ENCODE data around the gene DSTN.
"Not testable (repeated sequence)": the region's sequence is repeated elsewhere in the genome, so short reads cannot be mapped to it uniquely, and the experiment has no call there.

Gene DSTN

GRCh38 chr20:17652411-17652810, 82.5 kb downstream of the DSTN start:
- no peak for DNase-seq

GRCh38 chr20:17653835-17654648, 84.2 kb downstream of the DSTN start:
- DNase-seq = no peak

DNA sequence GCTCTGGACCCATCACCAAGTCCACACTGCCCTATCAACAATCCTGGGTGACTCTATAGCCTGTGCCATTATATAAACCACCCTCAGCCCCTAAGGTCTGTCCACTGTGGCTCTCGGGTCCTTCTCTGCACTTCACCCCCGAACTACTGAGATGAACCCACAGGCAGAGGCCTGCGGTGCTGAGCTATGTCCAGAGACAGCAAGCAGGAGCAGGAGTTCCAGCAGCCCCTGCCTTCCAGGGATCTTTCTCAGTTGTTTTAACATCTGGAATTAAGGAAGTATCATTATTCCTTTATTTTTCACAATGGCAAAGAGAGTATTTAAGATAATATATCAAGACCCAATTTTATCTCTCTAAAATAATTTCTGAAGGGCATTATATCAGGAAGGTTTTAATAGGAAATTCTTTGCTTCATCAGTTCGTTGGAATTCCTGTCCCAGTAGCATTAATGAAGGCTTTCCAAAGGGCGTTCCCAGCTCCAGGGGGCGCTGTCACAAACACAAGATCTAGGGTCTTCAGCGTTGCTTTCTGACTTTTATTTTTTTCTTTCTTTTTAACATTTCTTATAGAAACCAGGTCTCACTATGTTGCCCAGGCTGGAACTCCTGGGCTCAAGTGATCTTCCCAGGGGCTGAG, 84.9 kb downstream of the DSTN start:
- no peak for DNase-seq

DNA sequence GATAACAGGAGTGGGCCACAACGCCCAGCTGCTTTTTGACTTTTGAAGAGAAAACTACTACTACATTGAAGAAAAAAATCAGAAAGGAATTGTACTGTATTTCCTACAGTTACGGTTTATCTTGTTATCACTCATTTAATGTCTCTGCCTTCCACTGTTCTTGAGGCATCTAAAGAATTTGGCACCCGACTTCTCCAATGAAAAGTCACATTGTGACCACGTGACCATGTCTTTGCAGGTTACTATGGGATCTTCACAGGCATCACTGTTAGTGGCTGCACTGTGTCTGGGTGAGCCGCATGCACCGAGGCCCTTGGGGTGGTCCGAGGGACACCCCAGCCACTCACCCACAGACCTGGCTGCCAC, 85.4 kb downstream of the DSTN start:
- no peak for DNase-seq

DNA sequence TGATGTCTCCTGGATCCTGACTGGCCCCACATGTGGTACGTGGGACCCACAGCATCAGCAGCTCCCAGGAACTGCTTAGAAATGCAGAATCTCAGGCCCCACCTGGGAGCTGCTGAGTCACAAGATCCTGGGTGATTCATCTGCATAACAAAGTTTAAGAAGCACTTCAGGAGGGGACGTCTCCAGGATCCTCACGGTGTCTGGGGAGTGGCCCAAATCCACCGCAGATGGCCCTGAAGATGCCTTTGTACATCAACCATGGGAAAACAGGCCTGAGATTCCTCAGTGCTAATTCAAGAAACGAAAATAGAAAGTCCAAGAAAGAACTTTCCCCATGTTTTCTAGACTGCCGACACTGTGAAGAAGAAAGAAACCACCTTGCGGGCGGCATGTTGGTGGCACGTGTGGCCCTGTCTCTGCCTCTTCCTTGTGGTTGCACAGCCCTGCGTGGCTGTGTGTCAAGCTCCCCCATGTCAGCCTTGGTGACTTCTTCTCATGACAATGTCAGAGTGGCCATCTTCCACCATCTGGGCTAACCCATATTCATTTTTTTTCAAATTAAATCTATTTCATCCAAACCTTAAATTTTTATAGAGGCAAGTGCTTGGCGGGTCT, 86.1 kb downstream of the DSTN start:
- no peak for DNase-seq

GRCh38 chr20:17657079-17657825, 87.4 kb downstream of the DSTN start:
- no peak for DNase-seq

DNA sequence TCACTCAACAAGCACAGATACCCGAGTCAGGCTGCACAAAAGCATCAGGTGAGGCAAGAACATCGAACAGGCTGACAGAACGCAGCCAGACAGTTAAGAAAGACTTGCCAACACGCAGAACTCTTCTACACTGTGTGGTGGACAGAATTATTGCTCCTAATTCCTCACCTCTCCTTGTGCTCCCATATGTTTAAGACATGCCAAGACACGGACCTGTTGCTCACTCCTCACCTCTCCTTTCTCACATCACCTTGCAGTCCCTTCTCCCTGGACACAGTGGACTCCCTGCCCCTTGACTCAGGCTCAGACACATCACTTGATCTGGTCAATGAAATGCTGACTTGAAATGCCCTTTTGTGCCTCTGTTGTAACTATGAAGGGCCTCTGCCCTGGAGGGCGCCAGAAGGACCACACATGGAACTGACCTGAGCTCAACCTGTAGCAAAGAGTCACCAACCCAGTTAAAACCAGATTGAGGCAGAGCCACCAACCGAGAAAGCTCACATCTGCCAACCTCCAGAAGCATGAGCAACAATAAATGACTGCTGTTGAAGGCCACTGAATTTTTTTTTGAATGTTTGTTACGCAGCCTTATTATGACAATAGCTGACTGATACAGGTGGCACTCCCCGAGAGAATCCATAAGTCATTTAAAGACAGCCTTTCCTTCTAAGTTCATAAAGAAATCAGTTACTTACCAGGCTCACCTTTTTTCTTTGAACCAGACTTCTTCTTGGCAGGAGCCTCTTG, 88.2 kb downstream of the DSTN start:
- DNase-seq = no peak

- DNase-seq = no peak
Measured at GRCh38 chr20:17658648-17658993, 88.7 kb downstream of the DSTN start.

GRCh38 chr20:17659344-17659743, 89.5 kb downstream of the DSTN start:
- DNase-seq = not testable (repeated sequence)

All from DMS 273 treated with DMSO at 0.1 percent for 48 hours (cell line).